Skin epidermis (tissue), 12 donors: ENCODE data around the gene TULP4.
"Not testable (repeated sequence)": the region's sequence is repeated elsewhere in the genome, so short reads cannot be mapped to it uniquely, and the experiment has no call there.

Experiments
- H3K27ac ChIP-seq, 21 experiments: fragments of 200-600 bp; sonication (generic) in 11 of 21; one replicate each; pipeline ENCODE4 v1.5.0; 2020; ENCODE audit warnings: mild to moderate bottlenecking in 3 of 21, inconsistent platforms in 2 of 21, moderate library complexity in 2 of 21
- H3K4me3 ChIP-seq, 7 experiments: fragments of 200-600 bp; sonication (generic) in 2 of 7; one replicate each; pipeline ENCODE4 v1.5.0; 2020; ENCODE audit warnings: inconsistent platforms in 2 of 7, mild to moderate bottlenecking in 2 of 7, moderate library complexity in 1 of 7

Gene TULP4

DNA sequence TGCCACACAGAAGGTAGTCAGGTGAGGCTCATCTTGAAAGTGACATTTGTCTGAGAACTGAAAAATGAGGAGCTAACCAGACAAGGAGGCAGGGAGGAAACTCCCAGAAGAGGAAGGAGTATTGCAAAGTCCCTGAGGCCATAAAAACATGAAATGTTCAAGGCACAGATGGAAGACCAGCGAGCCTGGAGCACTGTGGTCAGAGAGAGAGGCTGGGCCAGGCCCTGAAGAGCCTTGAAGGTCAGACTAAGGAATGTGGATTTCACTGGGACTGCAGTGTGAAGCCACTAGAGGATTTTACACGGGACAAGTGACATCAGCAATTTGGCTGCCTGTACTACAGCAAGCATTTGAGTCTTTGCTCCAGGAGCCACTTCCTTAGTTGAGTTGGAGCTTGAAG lies 226.5 kb downstream of the TULP4 start:
- Histone ChIP-seq H3K4me3 (no peak overlapping the region), H3K27ac (no peak overlapping the region)

DNA sequence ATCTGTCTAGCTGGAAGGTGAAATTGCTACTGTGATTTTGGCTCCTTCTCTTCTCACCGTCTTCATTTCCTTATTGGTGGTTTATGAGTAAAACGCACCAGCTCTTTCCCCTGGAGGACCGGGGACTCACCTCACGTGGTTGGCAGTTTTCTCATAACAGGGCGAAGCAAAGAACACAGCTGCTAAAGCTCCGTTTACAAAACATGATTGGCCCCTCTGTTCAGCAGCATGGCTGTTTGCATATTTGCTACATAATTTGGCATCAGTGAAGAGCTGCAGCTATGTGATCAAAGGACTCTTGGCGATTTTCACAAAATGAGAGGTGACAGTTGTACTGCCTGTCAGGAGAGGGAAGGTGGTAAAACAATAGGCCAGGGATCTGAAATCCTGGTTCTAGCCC lies 227.1 kb downstream of the TULP4 start:
- Histone ChIP-seq H3K27ac (no peak overlapping the region), H3K4me3 (no peak overlapping the region)

DNA sequence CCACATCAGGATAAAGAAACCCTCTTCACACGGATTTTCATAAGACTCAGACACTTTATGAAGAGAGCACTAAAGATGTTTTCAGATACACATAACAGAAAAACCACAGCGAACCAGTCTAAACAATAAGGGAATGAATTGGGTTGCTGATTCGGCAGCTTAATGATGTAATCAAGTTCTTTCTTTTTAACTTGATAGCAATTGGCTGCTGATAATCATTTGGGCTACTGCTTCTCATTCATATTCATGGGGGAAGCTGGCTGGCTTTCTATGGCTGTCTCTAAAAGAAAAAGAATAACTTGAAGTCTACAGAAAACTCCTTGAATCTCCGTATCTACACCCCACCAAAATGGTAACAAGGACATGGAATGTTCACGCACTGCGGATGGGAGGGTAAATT lies 227.6 kb downstream of the TULP4 start:
- H3K4me3 ChIP-seq, result no peak overlapping the region
- no peak overlapping the region for H3K27ac ChIP-seq

DNA sequence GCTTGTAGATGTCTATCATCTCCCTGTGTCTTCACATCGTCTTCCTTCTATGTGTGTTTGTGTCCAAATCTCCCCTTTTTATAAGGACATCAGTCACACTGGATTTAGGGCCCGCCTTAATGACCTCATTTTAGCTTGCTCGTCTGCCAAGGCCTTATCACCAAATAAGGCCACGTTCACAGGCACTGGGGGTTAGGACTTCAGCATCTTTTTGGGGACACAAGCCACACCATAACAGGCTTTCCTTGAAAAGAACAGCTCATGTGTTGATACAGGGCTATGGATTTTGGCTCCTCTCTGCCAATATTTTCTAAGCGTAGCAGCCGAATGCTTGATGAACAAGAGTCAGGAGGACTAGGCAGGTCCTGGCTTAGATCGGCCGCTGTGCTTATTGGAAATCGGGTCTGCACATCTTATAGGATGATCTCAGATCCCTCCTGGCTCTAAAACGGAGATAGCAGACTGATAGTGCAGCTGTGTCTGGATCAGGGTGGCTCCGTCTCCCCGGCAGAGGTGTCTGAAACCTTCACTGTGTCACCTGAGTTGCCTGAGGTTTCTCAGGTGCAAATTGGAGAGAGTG lies 231.4 kb downstream of the TULP4 start:
- no peak overlapping the region for H3K27ac ChIP-seq

DNA sequence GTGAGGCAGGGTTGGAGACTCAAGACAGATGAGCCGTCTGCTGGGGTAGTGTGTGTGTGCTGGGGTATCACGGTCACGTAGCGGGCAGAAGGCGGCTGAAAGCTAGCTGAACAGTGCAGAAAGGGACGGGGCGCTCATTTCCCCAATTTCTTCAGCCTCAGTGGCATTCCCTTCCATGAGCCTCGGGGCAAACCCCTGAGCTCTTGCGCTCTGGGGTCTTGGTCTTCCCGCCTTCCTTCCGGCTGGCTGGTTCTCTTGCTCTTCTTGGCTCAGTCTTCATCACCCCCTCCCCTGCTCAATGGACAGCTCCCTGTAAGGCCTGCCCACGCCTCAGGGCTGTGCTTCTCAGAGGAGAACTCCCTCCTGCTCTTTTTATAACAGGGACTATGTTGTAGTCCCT lies 232.2 kb downstream of the TULP4 start:
- Histone ChIP-seq H3K27ac (no peak overlapping the region), H3K4me3 (no peak overlapping the region)

More for the DNA sequence above, 231.4 kb downstream of the TULP4 start:
- H3K4me3 ChIP-seq, result no peak overlapping the region

DNA sequence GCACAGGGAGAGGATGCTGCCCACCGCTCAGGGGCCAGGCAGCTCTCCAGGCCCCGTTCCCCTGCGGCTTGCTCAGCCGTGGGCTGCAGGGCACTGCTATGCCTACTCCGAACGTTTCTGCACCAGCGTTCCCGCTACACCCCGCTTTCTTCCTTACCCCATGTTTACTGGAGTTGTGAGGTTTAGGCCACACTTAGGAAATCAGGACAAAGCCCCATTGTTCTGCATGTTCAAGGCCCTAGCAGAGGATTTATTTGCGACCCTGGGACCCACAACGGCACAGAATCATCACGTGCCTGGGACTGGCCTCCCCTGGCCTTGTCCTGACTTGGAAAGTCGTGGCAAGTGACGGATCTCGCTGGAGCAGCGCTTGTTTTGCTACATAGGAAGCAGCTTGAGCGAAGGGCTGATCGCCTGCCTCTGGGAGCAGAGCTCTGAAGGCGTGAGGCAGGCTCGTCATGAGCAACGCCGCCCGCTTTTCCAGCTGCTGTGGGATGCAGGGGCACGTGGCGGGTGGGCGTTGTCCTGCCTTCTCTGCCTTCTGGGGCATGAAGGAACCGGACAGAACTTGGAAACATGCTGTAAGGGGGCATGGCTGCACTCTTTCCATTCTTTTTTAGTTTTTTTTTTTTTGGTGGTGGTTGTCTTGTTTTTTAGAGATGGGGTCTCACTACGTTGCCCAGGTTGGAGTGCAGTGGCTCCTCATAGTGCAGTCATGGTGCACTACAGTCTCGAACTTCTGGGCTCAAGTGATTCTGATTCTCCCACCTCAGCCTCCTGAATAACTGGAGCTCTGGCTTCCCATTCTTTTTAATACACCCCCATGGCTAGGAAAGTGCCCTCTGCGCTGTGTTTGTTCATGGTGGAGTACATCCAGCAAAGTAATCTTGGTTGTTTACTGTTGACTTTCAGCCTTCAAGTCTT lies 233.0 kb downstream of the TULP4 start:
- H3K27ac ChIP-seq, result no peak overlapping the region

DNA sequence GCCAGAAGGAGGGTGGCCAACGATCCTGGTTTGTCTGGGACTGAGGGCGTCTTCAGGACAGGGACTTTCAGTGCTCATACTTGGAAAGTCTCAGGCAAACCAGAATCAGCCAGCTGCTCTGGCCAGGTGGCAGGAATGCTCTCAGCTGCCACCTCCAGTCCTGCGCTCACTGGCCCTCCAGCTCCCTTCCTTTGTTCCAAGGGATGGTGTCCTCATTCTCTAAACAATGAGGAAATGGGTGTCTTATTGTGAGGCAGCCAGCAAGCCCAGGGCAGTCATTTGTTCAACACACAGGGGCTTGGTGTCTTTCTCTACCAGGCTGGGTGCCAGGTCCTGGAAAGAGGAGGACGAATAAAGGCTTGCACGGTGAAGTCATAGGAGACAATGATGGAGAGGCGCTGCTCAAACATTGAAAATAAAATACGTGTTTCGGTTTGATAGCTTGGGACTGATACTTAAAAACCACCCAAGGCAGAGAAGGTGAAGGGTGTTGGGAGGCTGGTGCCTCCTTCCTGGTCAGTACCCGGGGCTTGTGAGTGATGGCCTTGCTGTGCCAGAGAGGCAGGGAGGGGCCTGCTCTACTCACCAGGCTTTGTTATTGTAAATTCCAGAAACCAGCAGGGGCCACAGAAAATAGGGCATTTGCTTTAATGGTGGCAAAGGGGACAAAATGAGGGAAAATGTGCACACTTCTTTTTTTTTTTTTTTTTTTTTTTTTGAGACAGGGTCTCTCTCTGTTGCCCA lies 236.3 kb downstream of the TULP4 start:
- H3K27ac ChIP-seq, result no peak overlapping the region
- no peak overlapping the region for H3K4me3 ChIP-seq

More for the DNA sequence above, 233.0 kb downstream of the TULP4 start:
- no peak overlapping the region for H3K4me3 ChIP-seq

DNA sequence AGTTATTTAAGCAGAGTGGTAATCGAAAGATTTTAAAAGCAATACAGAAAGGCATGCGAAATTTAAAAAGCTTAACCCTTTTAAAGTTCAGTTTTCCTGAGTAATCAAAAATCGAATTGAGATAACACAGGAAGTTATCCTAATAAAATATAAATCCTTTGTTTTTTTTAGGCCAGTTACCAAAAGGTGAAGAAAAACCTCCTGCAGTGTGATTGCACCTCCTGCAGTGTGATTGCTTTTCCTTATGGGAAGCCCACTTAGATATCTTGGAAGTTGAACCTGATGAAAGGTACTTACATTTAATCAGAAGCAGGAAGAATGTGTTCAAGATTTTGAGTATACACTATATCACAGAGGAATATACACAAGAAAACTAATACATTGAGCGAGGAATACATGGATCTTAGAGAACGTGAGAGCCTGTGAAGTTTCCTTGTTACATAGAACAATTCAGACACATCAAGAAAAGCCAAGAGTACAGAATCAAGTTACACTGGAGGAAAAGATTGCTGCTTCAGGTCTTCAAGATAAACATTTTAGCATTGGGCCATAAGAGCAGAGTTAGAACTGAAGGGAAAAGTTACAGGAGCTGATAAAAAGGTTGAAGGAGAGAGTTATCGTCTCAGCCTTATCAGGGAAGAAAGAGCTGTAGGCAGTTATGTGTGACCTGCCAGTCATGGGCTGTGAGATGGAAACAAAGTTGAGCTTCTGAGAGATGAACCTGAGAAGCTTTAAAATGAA lies 240.0 kb downstream of the TULP4 start:
- no peak overlapping the region for H3K27ac ChIP-seq
- no peak overlapping the region for H3K4me3 ChIP-seq

DNA sequence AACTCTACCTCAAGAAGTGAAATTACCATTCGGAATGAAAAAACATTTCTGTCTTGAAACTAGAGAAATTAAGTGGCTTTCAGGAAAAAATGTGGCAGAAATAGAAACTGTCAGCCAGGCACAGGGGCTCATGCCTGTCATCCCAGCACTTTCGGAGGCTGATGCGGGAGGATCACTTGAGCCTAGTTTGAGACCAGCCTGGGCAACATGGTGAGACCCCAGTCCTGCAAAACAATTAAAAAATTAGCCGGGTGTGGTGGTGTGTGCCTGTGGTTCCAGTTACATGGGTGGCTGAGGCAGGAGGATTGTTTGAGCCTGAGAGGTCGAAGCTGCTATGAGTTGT lies 240.5 kb downstream of the TULP4 start:
- H3K27ac ChIP-seq, result no peak overlapping the region
- H3K4me3 ChIP-seq, result no peak overlapping the region

DNA sequence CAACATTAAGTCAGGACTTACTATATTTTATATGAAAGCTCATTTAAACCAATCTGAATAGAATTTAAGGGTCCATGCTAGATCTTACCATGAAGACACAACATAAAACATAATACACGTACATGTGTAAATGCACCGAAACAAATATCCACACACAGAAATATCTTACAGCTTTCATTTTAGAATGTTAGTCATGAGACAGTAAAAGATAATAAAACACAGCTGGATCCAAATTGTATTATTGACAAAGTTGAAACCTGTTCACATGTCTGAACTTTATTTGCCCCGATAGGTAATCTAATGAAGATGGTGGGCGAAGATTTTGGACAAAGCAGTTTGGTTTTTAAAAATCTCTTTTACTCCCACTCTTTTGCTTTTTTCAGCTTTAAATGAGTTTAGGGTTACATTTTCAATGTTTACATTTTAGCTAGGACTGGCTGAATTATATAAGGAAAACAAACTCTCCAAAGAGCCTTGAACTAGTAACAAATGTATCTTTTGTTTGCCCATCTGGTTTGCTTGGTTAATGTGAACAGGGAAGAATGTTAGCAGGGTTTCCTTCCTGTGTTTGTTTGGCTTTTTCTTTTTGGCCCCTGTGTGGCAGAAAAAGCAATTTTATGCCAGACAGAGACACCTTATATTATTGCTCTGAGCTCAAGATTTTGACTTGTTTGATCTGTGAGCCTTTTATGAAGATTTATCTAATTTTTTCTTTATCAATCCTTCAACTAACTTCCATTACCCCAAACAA lies 242.5 kb downstream of the TULP4 start:
- Histone ChIP-seq H3K4me3 (no peak overlapping the region), H3K27ac (peak overlapping the region in 2 of 21 experiments; percentile 36 to 67)

DNA sequence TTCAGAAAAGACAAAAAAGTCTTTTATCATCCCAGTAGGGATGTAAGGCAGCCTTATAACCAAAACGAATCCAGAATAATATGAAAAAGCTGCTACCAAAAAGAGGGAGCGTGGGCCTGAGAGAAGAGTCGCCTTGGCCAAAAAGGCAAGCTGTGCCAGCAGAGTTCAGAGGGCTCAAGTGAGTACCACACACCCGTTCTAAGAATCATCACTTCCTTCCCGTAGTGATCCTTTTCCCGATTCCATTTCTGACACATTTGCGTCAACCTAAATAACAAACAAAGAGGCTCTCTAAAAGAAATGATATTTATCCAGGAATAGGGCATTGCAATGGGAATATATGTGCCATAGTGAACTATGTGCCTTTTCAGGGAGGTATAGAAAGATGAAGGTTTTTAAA lies 243.8 kb downstream of the TULP4 start:
- H3K4me3 ChIP-seq, result no peak overlapping the region
- H3K27ac ChIP-seq, result peak overlapping the region in 2 of 21 experiments; percentile 5 to 67

DNA sequence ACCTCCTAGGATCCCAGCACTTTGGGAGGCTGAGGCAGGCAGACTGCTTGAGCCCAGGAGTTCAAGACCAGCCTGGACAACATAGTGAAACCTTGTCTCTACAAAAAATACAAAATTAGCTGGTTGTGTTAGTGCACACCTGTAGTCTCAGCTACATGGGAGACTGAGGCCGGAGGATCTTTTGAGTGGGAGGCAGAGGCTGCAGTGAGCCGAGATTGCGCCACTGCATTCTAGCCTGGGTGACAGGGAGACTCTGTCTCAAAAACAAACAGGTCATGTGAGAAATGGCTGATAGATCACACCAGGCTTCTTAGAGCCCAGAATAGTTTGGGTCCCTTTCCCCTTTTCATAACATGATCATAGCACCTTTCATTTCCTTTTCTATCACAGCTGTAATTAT lies 244.8 kb downstream of the TULP4 start:
- H3K4me3 ChIP-seq, result not testable (repeated sequence)
- peak overlapping the region in 1 of 21 experiments; percentile 67 for H3K27ac ChIP-seq

DNA sequence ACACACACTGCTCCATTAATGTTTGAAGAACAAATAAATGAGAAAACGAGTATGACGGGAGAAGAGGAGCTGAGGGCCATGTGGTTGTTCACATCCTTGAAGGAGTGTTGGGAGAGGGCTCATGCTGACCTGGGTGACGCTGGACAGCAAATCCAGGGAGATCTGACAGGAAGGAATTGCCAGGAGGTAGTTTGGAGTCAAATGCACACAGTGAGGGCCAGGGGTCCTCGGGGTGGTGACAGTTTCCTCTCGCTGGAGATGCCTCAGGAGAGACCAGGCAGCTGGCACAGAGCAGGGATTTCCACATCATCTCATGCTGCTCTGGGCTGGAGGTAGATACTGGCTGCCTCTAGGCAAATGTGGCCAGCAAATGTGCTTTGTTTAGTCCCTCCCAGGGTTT lies 245.7 kb downstream of the TULP4 start:
- H3K4me3 ChIP-seq, result no peak overlapping the region
- no peak overlapping the region for H3K27ac ChIP-seq

DNA sequence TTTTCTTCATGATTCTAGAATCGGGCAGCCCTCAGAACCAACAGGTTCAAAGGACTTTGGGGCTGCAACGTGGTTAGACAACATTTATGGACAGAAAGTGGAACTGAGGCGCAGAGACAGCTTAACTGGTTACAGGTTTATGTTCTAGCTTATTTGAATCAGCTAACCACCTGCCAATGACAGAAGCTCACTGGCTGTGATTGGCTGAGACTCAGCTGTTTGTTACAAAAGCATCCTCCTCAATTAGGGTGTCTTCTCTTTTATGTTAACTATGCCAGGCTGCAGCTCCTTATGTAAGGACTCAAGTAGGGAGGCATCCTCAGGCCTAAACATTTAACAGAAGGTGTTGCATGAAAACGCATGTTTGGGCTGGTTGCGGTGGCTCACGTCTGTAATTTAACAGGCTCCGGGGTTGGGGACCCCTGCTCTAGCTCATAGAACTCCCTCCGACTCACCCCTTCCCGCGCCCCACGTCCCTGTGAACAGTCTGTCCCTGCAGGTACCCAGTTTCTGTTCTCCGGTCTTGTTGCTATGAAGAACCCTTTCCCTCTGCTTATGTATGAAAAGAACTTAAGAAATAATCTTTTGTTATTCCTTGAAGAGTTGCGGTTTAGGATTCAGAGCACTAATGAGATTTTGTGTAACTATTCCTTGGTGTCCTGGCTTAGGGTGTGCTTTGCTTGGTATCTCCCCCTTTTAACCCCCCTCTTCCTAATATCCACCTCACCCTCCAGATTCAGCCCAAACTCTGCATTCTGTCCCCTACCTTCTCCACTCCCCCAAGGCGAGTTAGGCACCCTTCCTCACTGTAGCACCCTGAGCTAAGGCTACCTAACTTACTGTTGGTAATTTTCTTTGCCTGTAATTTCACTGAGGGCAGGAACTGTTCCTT lies 246.4 kb downstream of the TULP4 start:
- no peak overlapping the region for H3K27ac ChIP-seq
- H3K4me3 ChIP-seq, result no peak overlapping the region

DNA sequence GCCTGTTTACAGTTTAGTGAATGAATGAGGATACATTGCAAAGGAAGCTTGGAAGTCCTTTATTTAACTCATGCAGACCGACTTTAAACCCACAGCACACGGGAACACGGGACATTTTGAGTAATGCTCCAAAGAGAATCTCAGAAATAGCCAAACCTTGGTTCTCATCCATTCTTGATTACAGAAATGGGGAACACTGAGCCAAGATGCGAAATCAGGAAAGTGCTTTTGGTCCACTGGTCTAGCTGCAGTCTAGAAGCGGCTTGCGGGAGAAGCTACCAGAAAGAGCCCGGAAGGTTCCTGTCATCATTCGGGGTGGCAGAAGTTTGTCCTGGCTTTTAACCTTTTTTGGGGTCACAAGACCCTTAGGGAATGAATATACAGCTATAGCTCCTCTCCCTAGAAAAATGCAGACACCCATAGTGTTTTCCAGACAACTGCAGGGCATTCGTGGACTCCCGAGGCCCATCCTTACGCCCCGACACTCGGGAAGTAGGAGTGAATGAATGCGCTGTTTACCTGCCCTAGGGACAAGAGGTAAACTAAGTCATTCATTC lies 247.2 kb downstream of the TULP4 start:
- Histone ChIP-seq H3K27ac (peak overlapping the region; percentile 19 to 99 (median 95)), H3K4me3 (peak overlapping the region; percentile 78 to 99 (median 99))

DNA sequence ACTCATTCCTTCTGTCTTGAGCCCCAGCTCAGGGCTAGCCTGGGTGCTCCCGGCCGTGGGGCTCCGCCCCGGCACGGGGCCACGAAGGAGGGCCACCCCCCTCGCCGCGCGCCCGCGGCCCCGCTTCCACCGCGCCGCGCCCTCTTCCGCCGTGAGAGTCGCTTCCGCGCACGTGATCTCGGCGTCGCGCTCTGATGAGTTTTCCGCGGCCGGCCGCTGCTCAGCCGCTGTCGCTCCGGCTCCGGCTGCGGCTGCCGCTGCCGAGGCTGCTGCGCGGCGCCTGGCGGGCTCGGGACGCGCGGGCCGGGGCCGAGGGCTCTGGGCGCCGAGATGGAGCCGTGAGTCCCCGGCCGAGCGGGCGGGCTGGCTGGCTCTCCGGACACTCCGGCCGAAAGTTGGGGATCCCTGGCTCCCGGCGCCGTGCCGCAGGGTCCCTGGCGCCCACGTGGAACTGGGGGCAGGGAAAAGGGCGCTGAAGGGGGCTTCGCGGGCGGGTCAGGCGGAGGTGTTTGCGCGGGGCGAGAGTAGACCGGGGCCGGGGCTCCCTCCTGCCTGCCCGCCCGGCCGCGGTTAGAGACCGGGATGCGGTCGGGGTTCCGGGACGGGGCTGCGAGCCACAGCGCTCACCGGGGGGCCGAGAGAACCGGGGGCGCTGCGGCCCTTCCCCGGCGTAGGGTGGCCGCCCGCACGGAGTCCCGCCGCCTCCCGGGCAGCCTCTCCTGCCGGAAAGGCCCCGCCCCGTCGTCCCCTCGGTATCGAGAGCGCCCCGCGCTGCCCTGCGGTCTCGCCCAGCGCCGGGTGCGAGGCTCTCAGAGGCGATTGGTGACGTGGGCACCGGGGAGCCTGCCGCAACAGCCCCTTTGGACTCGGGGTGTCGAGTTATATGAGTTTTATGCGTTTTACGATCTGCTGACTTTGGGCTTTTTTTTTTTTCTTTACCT lies 247.9 kb downstream of the TULP4 start, which contains the start of gene TMEM181:
Gene TMEM181, plus strand, starts transcription at position 197 of the 941 bp plus-strand sequence. Its CDS starts 134 bp downstream, at position 331.
- peak within 1 kb of the TSS; percentile 78 to 99 (median 99) for H3K4me3 ChIP-seq
- H3K27ac ChIP-seq, result peak within 1 kb of the TSS; percentile 77 to 99 (median 95)
